ENCODE data around the gene GRAMD4. TPM values are rescaled to one million over a fixed set of nuclear protein-coding genes. Genes with fewer than 3 reads are reported as not detected.

Gene GRAMD4, protein sequence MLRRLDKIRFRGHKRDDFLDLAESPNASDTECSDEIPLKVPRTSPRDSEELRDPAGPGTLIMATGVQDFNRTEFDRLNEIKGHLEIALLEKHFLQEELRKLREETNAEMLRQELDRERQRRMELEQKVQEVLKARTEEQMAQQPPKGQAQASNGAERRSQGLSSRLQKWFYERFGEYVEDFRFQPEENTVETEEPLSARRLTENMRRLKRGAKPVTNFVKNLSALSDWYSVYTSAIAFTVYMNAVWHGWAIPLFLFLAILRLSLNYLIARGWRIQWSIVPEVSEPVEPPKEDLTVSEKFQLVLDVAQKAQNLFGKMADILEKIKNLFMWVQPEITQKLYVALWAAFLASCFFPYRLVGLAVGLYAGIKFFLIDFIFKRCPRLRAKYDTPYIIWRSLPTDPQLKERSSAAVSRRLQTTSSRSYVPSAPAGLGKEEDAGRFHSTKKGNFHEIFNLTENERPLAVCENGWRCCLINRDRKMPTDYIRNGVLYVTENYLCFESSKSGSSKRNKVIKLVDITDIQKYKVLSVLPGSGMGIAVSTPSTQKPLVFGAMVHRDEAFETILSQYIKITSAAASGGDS
- polyA plus RNA-seq (2011; rRNA removed) (13.1 and 13.2 TPM in 2 replicates), polyA plus RNA-seq (2017; fragmentation: RNase III; extraction: RNeasy Plus Mini Kit Qiagen cat#74134 plus additional on column Dnase treatment) (6.0 to 8.1 TPM (median 7.7 TPM) in 3 replicates), polyA minus RNA-seq (2011; rRNA and poly(A)+ RNA removed) (27.3 and 40.6 TPM in 2 replicates)
- polyA plus RNA-seq (2012; cell fraction: cytosol; rRNA removed): 9.7 and 14.9 TPM in 2 replicates
- 15.6 and 18.2 TPM in 2 replicates for polyA plus RNA-seq (2012; cell fraction: nucleus; rRNA removed)

DNA sequence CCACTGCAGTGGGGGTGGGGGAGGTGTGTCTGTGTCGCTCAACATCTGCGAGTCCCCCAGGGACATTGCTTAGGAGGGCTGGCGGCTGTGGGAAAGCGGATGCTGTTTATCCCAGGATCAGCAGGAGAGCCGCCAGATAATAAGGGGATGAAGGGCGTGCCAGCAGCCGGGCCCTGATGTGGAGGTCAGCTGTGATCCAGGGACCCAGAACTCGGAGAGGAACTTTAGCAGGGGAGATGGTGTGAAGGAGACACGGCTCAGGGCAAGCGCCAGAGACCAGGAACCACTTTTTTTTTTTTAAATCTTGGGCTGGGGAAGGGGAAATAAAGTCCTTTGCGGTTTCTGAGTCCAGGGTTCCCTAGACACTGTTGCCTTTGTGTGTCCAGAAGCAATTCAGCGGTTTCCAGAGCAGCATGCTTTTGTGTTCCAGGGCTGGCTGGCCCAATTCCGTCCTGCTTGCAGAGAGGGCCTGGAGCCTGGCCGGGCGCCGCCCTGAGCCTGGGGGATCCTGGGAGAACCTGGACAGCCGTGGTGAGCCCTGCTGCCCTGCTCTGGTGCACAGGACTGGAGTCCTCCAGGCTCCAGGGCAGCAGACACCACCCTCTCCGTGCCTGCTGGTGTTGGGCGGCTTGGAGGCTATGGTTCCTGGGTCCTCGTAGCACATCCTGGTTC, at the start of gene GRAMD4:
GRAMD4 (plus strand) TSS at position 557 of the 672 bp plus-strand sequence. CDS start 6,414 bp downstream, outside the sequence.
- TF ChIP-seq HDAC2 (IDR thresholded peaks at IDR 0.05) (no peak), CHD4 (IDR thresholded peaks at IDR 0.05; ENCODE audit: borderline replicate concordance) (no peak), CEBPB (IDR thresholded peaks at IDR 0.05) (no peak), SREBF2 (IDR thresholded peaks at IDR 0.05) (no peak), MAFK (IDR thresholded peaks at IDR 0.05; ENCODE audit: partially characterized antibody) (no peak), POLR2AphosphoS2 (conservative IDR thresholded peaks at IDR 0.05; ENCODE audit: low read length) (no peak), TP53 (CRISPR knock-in tag; IDR thresholded peaks at IDR 0.05) (no peak), HOXB13 (CRISPR knock-in tag; IDR thresholded peaks at IDR 0.05; ENCODE audit: low read depth) (no peak), SMC3 (IDR thresholded peaks at IDR 0.05) (no peak), RAD21 (conservative IDR thresholded peaks at IDR 0.05 in 1 of 2, IDR thresholded peaks at IDR 0.05 in 1 of 2) (no peak), JUN (IDR thresholded peaks at IDR 0.05) (no peak), ZFP36 (IDR thresholded peaks at IDR 0.05; ENCODE audit: borderline replicate concordance, partially characterized antibody) (no peak)
- TF ChIP-seq, protein P1, sequence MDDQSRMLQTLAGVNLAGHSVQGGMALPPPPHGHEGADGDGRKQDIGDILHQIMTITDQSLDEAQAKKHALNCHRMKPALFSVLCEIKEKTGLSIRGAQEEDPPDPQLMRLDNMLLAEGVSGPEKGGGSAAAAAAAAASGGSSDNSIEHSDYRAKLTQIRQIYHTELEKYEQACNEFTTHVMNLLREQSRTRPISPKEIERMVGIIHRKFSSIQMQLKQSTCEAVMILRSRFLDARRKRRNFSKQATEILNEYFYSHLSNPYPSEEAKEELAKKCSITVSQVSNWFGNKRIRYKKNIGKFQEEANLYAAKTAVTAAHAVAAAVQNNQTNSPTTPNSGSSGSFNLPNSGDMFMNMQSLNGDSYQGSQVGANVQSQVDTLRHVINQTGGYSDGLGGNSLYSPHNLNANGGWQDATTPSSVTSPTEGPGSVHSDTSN (IDR thresholded peaks at IDR 0.05): no peak
- TF ChIP-seq, protein P2, sequence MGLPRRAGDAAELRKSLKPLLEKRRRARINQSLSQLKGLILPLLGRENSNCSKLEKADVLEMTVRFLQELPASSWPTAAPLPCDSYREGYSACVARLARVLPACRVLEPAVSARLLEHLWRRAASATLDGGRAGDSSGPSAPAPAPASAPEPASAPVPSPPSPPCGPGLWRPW (IDR thresholded peaks at IDR 0.05): no peak
- TF ChIP-seq, protein P3, sequence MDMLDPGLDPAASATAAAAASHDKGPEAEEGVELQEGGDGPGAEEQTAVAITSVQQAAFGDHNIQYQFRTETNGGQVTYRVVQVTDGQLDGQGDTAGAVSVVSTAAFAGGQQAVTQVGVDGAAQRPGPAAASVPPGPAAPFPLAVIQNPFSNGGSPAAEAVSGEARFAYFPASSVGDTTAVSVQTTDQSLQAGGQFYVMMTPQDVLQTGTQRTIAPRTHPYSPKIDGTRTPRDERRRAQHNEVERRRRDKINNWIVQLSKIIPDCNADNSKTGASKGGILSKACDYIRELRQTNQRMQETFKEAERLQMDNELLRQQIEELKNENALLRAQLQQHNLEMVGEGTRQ (IDR thresholded peaks at IDR 0.05): no peak
- no peak within 1 kb of the TSS for H3K4me2 ChIP-seq
- no peak for DNase-seq (ENCODE audit: low read depth in 1 of 2, low spot score in 1 of 2)
- ChIA-PET POLR2A (no interaction called here), CTCF (no interaction called here)
- no peak within 1 kb of the TSS for H3K27ac ChIP-seq
- ATAC-seq: no peak
- H3K4me3 ChIP-seq: no peak within 1 kb of the TSS
- H3K9me3 ChIP-seq: no peaks in the 10 kb centered on the region
- no peak for FAIRE-seq
- WGBS (ENCODE audit: missing lambda C conversion rate): 75% methylated on average over 13 of the region's 20 CpGs
- H3K4me1 ChIP-seq: peaks cover 9% of the 10 kb centered on the region

DNA sequence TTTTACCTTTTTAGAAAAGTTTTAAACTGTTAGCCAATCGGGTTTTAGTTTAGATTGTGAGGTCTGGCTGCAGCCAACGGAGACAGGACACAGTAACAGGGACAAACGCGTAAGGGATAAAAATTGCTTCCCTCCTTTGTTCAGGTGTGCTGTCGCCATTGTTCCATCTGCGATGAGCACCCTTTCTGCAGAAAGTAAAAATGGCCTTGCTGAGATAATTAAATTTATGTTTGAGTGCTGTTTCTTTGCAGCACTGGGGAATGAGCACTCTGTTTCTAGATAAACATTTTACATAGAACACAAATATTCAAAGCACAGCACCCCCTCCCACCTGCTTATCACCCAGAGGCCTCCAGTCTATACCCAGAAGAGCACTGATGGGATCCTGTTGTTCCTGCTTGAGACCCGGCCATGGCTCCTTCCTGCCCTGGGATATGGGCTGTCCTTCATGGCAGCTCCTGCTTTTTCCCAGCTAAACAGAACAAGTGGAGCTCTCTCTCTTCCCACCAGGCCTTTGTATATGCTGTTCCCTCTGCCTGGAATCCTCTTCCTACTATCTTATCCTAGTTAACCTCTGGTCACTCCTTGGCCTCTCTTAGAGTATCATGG, 48.4 kb upstream of the GRAMD4 start:
- Histone ChIP-seq H3K4me1 (peaks cover 20% of the 10 kb centered on the region), H3K27ac (no peak overlapping the region), H3K4me3 (no peak overlapping the region), H3K4me2 (no peak overlapping the region), H3K9me3 (peaks cover 3% of the 10 kb centered on the region; the same call in 1 of the 3 replicates)
- TF ChIP-seq HOXB13 (CRISPR knock-in tag; IDR thresholded peaks at IDR 0.05; ENCODE audit: low read depth) (no peak), CHD4 (IDR thresholded peaks at IDR 0.05; ENCODE audit: borderline replicate concordance) (no peak), RAD21 (conservative IDR thresholded peaks at IDR 0.05 in 1 of 2, IDR thresholded peaks at IDR 0.05 in 1 of 2) (no peak), FOSB (CRISPR knock-in tag; IDR thresholded peaks at IDR 0.05) (no peak), ZFP36 (IDR thresholded peaks at IDR 0.05; ENCODE audit: borderline replicate concordance, partially characterized antibody) (no peak), JUNB (IDR thresholded peaks at IDR 0.05) (no peak), SREBF2 (IDR thresholded peaks at IDR 0.05) (no peak), ZC3H11A (IDR thresholded peaks at IDR 0.05) (no peak)
- TF ChIP-seq, protein P2 (IDR thresholded peaks at IDR 0.05): no peak
- TF ChIP-seq, protein P4, sequence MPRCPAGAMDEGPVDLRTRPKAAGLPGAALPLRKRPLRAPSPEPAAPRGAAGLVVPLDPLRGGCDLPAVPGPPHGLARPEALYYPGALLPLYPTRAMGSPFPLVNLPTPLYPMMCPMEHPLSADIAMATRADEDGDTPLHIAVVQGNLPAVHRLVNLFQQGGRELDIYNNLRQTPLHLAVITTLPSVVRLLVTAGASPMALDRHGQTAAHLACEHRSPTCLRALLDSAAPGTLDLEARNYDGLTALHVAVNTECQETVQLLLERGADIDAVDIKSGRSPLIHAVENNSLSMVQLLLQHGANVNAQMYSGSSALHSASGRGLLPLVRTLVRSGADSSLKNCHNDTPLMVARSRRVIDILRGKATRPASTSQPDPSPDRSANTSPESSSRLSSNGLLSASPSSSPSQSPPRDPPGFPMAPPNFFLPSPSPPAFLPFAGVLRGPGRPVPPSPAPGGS (IDR thresholded peaks at IDR 0.05): no peak
- TF ChIP-seq, protein P5, sequence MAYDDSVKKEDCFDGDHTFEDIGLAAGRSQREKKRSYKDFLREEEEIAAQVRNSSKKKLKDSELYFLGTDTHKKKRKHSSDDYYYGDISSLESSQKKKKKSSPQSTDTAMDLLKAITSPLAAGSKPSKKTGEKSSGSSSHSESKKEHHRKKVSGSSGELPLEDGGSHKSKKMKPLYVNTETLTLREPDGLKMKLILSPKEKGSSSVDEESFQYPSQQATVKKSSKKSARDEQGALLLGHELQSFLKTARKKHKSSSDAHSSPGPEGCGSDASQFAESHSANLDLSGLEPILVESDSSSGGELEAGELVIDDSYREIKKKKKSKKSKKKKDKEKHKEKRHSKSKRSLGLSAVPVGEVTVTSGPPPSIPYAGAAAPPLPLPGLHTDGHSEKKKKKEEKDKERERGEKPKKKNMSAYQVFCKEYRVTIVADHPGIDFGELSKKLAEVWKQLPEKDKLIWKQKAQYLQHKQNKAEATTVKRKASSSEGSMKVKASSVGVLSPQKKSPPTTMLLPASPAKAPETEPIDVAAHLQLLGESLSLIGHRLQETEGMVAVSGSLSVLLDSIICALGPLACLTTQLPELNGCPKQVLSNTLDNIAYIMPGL (CRISPR knock-in tag; IDR thresholded peaks at IDR 0.05; ENCODE audit: borderline replicate concordance): no peak
- no peak for ATAC-seq
- ChIA-PET CTCF (interaction anchor here (1.8 kb wide), 1 partner anchor 8 kb away, joined by 7 read pairs; no protein-coding TSS in a partner anchor), POLR2A (no interaction called here)
- no peak for DNase-seq (ENCODE audit: low read depth in 1 of 2, low spot score in 1 of 2)
- WGBS (ENCODE audit: missing lambda C conversion rate): 77% methylated on average over 7 of the region's 7 CpGs
- no peak for FAIRE-seq
